PC-3 (cell line): ENCODE measurements around the gene PGP. TPM values are rescaled to one million over a fixed set of nuclear protein-coding genes. Genes with fewer than 3 reads are reported as not detected.

ENCODE experiments used
- ATAC-seq: fragments of 200-7000 bp; cut with Tn5 transposase; 2 replicates; pipeline ENCODE4 v1.9.1; 2020; ENCODE audit warnings: mild to moderate bottlenecking, moderate library complexity
- BruUV-seq: library from RNA; stranded (reverse); fragments of 400-500 nt; replicated peaks from 2 replicates; lab custom pipeline; 2021; lab: Mats Ljungman, UMichigan
- CTCF ChIA-PET: fragments of 300-600 bp; sonication (Branson Sonifier 250); formaldehyde crosslinking; loops from one replicate; lab custom pipeline; 2022; ENCODE audit warnings: antibody characterized with exemption; lab: Charles Lee
- POLR2A ChIA-PET: fragments of 300-600 bp; sonication (Branson Sonifier 250); formaldehyde crosslinking; loops from one replicate; lab custom pipeline; 2022; ENCODE audit warnings: antibody characterized with exemption; ENCODE audit not compliant: unreplicated experiment; lab: Charles Lee
- DNase-seq: peaks from one replicate; pipeline ENCODE4 v3.0.0-alpha.2; 2015
- H2AFZ ChIP-seq: fragments of 300-600 bp; sonication (generic); 2 replicates; pipeline ENCODE4 v1.6.0; 2016; ENCODE audit warnings: antibody characterized with exemption, low read length
- H3F3A ChIP-seq: fragments of 300-600 bp; sonication (generic); one replicate; pipeline ENCODE4 v1.6.0; 2017; ENCODE audit warnings: antibody characterized with exemption, low read length, control low read depth, mild to moderate bottlenecking; ENCODE audit not compliant: unreplicated experiment
- H3K27ac ChIP-seq: fragments of 300-600 bp; sonication (generic); 2 replicates; pipeline ENCODE4 v1.5.1; 2016; ENCODE audit warnings: mild to moderate bottlenecking, low read length
- H3K27me3 ChIP-seq: fragments of 300-600 bp; sonication (generic); 2 replicates; pipeline ENCODE4 v1.6.1; 2016; ENCODE audit warnings: low read length, mixed read lengths
- H3K36me3 ChIP-seq: fragments of 300-600 bp; sonication (generic); 2 replicates; pipeline ENCODE4 v1.6.1; 2016; ENCODE audit warnings: low read depth, mixed run types, low read length, mixed read lengths
- H3K4me1 ChIP-seq: fragments of 300-600 bp; sonication (generic); 2 replicates; pipeline ENCODE4 v1.5.1; 2016; ENCODE audit warnings: low read length; ENCODE audit not compliant: insufficient read depth
- H3K4me2 ChIP-seq: fragments of 300-600 bp; sonication (generic); 2 replicates; pipeline ENCODE4 v1.6.0; 2016; ENCODE audit warnings: low read length
- H3K4me3 ChIP-seq: fragments of 300-600 bp; sonication (generic); 2 replicates; pipeline ENCODE4 v1.5.1; 2016; ENCODE audit warnings: mild to moderate bottlenecking, low read length, mixed read lengths
- H3K79me2 ChIP-seq: fragments of 300-600 bp; sonication (generic); 2 replicates; pipeline ENCODE4 v1.6.1; 2017; ENCODE audit warnings: low read length, mixed read lengths
- H3K9ac ChIP-seq: fragments of 300-600 bp; sonication (generic); 2 replicates; pipeline ENCODE4 v1.6.0; 2016; ENCODE audit warnings: mild to moderate bottlenecking, low read length
- H3K9me2 ChIP-seq: fragments of 300-600 bp; sonication (generic); replicated peaks from 2 replicates; pipeline ENCODE4 v1.6.1; 2016; ENCODE audit warnings: mixed run types, low read length, mixed read lengths
- H3K9me3 ChIP-seq: fragments of 300-600 bp; sonication (generic); 2 replicates; pipeline ENCODE4 v1.6.1; 2016; ENCODE audit warnings: low read length, mixed read lengths
- H4K20me1 ChIP-seq: fragments of 300-600 bp; sonication (generic); 2 replicates; pipeline ENCODE4 v1.6.1; 2016; ENCODE audit warnings: low read length, mixed read lengths
- CTCF ChIP-seq: fragments of 300-600 bp; sonication (generic); conservative IDR thresholded peaks from 2 replicates; pipeline ENCODE4 v1.5.1; 2017; ENCODE audit warnings: antibody characterized with exemption, low read depth, mild to moderate bottlenecking, low read length
- EZH2 ChIP-seq: fragments of 300-600 bp; sonication (generic); IDR thresholded peaks from one replicate; pipeline ENCODE4 v1.6.1; 2017; ENCODE audit warnings: antibody characterized with exemption, mild to moderate bottlenecking, low read length; ENCODE audit not compliant: unreplicated experiment
- EZH2phosphoT487 ChIP-seq: fragments of 300-600 bp; sonication (generic); IDR thresholded peaks from 2 replicates; pipeline ENCODE4 v1.6.1; 2018; ENCODE audit warnings: mild to moderate bottlenecking, antibody characterized with exemption, low read length, borderline replicate concordance
- intact Hi-C: fragments of 100-400 bp; cut with micrococcal nuclease; formaldehyde crosslinking; loops from 2 replicates; pipeline ENCODE4 v1.9.0; 2023
- total RNA-seq: library from RNA; depleted of rRNA; stranded (reverse); fragments of >200 nt; gene quantifications from 2 replicates; pipeline ENCODE4 v1.2.3, GENCODE V29; 2014

Gene PGP
- total RNA-seq, 1 experiment from 2014 or later, result 46.0 TPM

- no peaks in the 10 kb centered on the region for H3K79me2 ChIP-seq
- no peaks in the 10 kb centered on the region for H4K20me1 ChIP-seq
- no peak overlapping the region for H2AFZ ChIP-seq
- H3K36me3 ChIP-seq, result no peaks in the 10 kb centered on the region
- BruUV-seq, result no TSS peak
- no peak overlapping the region for H3K27ac ChIP-seq
- no peaks in the 10 kb centered on the region for H3K4me1 ChIP-seq
- no peaks in the 10 kb centered on the region for H3K27me3 ChIP-seq
- TF ChIP-seq EZH2phosphoT487 (no peak), CTCF (no peak), EZH2 (no peak)
- no peak overlapping the region for H3K4me3 ChIP-seq
- ATAC-seq, result no peak
- H3K9me3 ChIP-seq, result no peaks in the 10 kb centered on the region
- DNase-seq, result no peak
- ChIA-PET CTCF (no interaction called here), POLR2A (no interaction called here)
- H3F3A ChIP-seq, result no peaks in the 10 kb centered on the region
- no peaks in the 10 kb centered on the region for H3K9me2 ChIP-seq
- H3K4me2 ChIP-seq, result no peak overlapping the region
- H3K9ac ChIP-seq, result no peak overlapping the region
- intact Hi-C loops, result no loop called here
Observed at GRCh38 chr16:2173366-2173765, 41.3 kb downstream of the PGP start.

GRCh38 chr16:2172688-2173335, 41.8 kb downstream of the PGP start:
- TF ChIP-seq EZH2 (no peak), CTCF (no peak), EZH2phosphoT487 (no peak)
- Histone ChIP-seq H4K20me1 (no peaks in the 10 kb centered on the region), H3K36me3 (no peaks in the 10 kb centered on the region), H3K9ac (no peak overlapping the region), H3K79me2 (no peaks in the 10 kb centered on the region), H3K27ac (no peak overlapping the region), H3K9me2 (no peaks in the 10 kb centered on the region), H3K27me3 (no peaks in the 10 kb centered on the region), H3K4me1 (no peaks in the 10 kb centered on the region), H3K9me3 (no peaks in the 10 kb centered on the region), H3K4me2 (no peak overlapping the region), H3K4me3 (no peak overlapping the region), H3F3A (no peaks in the 10 kb centered on the region), H2AFZ (no peak overlapping the region)
- no TSS peak for BruUV-seq
- DNase-seq (no peak), ATAC-seq (no peak)
- CTCF ChIA-PET, result no interaction called here
- POLR2A ChIA-PET, result no interaction called here
- intact Hi-C loops, result no loop called here

- Histone ChIP-seq H3K9me2 (no peaks in the 10 kb centered on the region), H3K4me3 (no peak overlapping the region), H3K27me3 (no peaks in the 10 kb centered on the region), H2AFZ (no peak overlapping the region), H3K9me3 (no peaks in the 10 kb centered on the region), H3K4me1 (no peaks in the 10 kb centered on the region), H3K36me3 (no peaks in the 10 kb centered on the region), H3F3A (no peaks in the 10 kb centered on the region), H3K9ac (no peak overlapping the region), H3K27ac (no peak overlapping the region), H3K79me2 (no peaks in the 10 kb centered on the region), H3K4me2 (no peak overlapping the region), H4K20me1 (no peaks in the 10 kb centered on the region)
- POLR2A ChIA-PET, result no interaction called here
- no peak for ATAC-seq
- BruUV-seq, result no TSS peak
- intact Hi-C loops, result no loop called here
- no peak for DNase-seq
- CTCF ChIA-PET, result no interaction called here
- TF ChIP-seq CTCF (no peak), EZH2 (no peak)
Observed at GRCh38 chr16:2171601-2172178, 43.0 kb downstream of the PGP start.
